ENCODE data around the gene ARHGAP24.

DNA sequence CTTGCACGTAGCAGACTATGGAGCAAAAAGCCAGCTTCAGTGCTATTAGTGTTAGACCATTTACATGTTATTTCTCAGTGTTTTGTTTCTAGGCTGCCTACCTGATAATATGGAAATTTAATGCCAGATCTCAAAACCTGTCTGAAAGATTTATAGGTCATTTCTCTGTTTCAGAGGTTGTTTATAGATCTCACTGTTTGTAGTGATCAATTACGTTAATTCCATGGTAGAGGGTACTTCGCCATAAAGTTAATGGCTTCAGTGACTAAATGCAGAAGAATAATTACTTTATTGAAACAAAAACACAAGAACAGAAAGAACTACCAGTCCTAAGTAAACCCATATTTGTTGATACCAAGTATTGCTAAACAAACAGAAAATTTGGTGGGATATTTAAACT lies 420.8 kb downstream of the ARHGAP24 start:
- TF ChIP-seq, protein P1, sequence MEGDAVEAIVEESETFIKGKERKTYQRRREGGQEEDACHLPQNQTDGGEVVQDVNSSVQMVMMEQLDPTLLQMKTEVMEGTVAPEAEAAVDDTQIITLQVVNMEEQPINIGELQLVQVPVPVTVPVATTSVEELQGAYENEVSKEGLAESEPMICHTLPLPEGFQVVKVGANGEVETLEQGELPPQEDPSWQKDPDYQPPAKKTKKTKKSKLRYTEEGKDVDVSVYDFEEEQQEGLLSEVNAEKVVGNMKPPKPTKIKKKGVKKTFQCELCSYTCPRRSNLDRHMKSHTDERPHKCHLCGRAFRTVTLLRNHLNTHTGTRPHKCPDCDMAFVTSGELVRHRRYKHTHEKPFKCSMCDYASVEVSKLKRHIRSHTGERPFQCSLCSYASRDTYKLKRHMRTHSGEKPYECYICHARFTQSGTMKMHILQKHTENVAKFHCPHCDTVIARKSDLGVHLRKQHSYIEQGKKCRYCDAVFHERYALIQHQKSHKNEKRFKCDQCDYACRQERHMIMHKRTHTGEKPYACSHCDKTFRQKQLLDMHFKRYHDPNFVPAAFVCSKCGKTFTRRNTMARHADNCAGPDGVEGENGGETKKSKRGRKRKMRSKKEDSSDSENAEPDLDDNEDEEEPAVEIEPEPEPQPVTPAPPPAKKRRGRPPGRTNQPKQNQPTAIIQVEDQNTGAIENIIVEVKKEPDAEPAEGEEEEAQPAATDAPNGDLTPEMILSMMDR (IDR thresholded peaks at IDR 0.05), result no peak
- TF ChIP-seq POLR2A (IDR thresholded peaks at IDR 0.05), result no peak

Data from breast epithelium (tissue), 3 donors.